H1 (cell line): Measurements from ENCODE around the gene EXOSC6. TPM values are rescaled to one million over a fixed set of nuclear protein-coding genes. Genes with fewer than 3 reads are reported as not detected.

ENCODE experiments used
- ATF2 ChIP-seq: IDR thresholded peaks from 2 replicates; pipeline ENCODE4 v1.6.1; 2012; ENCODE audit warnings: low read length, inconsistent platforms
- SP1 ChIP-seq: IDR thresholded peaks from 2 replicates; pipeline ENCODE4 v1.6.1; 2011; ENCODE audit warnings: low read depth, low read length
- SP2 ChIP-seq: IDR thresholded peaks from 2 replicates; pipeline ENCODE4 v1.6.1; 2012; ENCODE audit warnings: mild to moderate bottlenecking, low read length, inconsistent platforms
- polyA plus RNA-seq, 7 experiments: library from polyadenylated mRNA; depleted of rRNA in 3 of 7; stranded (reverse) in 5 of 7; unstranded in 2 of 7; fragments of >200 nt in 5 of 7; fragments of 200-250 nt in 2 of 7; gene quantifications; 1 replicate in 5 of 7; 2 replicates in 1 of 7; 4 replicates in 1 of 7; pipeline versions ENCODE4 v1.2.1 to v1.2.3, GENCODE V29; 2011 to 2013; ENCODE audit warnings: missing spikeins in 2 of 7, mixed read lengths in 2 of 7
- total RNA-seq: library from RNA; stranded (reverse); fragmentation: NEBNext Ultra II Directional; extraction: Animal tissue kit (Norgen Biotek cat#: 25700); gene quantifications from 2 replicates; pipeline ENCODE4 v1.2.1, GENCODE V29; 2021

EXOSC6 gene
- total and polyA plus RNA-seq, 2 of the 8 experiments (the other 6 are each of a cell fraction or from before 2014, with no cell fraction given), result 9.7 to 22.5 TPM

GRCh38 chr16:70270176-70270575 is 18.4 kb upstream of the EXOSC6 start (continued):
- no peak for TF ChIP-seq SP2
- no peak for TF ChIP-seq ATF2
- TF ChIP-seq SP1, result no peak
